Neural progenitor cell (in vitro differentiated cells): ENCODE data around the gene HEPACAM. TPM values are rescaled to one million over a fixed set of nuclear protein-coding genes. Genes with fewer than 3 reads are reported as not detected.

ENCODE experiments used
- DNase-seq: peaks from one replicate; pipeline ENCODE4 v3.0.0-alpha.2; 2016; ENCODE audit warnings: low spot score
- H2AFZ ChIP-seq: fragments of 200-600 bp; sonication (generic); replicated peaks from 2 replicates; pipeline ENCODE4 v1.6.1; 2016; ENCODE audit warnings: antibody characterized with exemption
- H3F3A ChIP-seq: fragments of 200-600 bp; sonication (generic); 2 replicates; pipeline ENCODE4 v1.6.1; 2016; ENCODE audit warnings: antibody characterized with exemption, low read depth
- H3K27ac ChIP-seq: fragments of 200-600 bp; sonication (generic); 2 replicates; pipeline ENCODE4 v1.5.1; 2016; ENCODE audit warnings: mild to moderate bottlenecking
- H3K27me3 ChIP-seq: fragments of 200-600 bp; sonication (generic); 2 replicates; pipeline ENCODE4 v1.6.1; 2016; ENCODE audit warnings: mild to moderate bottlenecking, moderate library complexity
- H3K36me3 ChIP-seq: fragments of 200-600 bp; sonication (generic); 2 replicates; pipeline ENCODE4 v1.5.1; 2016
- H3K4me1 ChIP-seq: fragments of 200-600 bp; sonication (generic); 2 replicates; pipeline ENCODE4 v1.6.1; 2016; ENCODE audit warnings: mixed run types
- H3K4me2 ChIP-seq: fragments of 200-600 bp; sonication (generic); 2 replicates; pipeline ENCODE4 v1.6.1; 2016
- H3K4me3 ChIP-seq: fragments of 200-600 bp; sonication (generic); 2 replicates; pipeline ENCODE4 v1.5.1; 2016
- H3K79me2 ChIP-seq: fragments of 200-600 bp; sonication (generic); 2 replicates; pipeline ENCODE4 v1.6.1; 2016; ENCODE audit warnings: low read depth
- H3K9ac ChIP-seq: fragments of 200-600 bp; sonication (generic); 2 replicates; pipeline ENCODE4 v1.6.1; 2016
- H3K9me3 ChIP-seq: fragments of 200-600 bp; sonication (generic); 2 replicates; pipeline ENCODE4 v1.5.1; 2016; ENCODE audit warnings: low read depth
- H4K20me1 ChIP-seq: fragments of 200-600 bp; sonication (generic); 2 replicates; pipeline ENCODE4 v1.6.1; 2016; ENCODE audit warnings: low read depth
- H3K27ac Mint-ChIP-seq: 3 replicates; pipeline ENCODE4 v1.8.0; 2021; ENCODE audit warnings: mixed read lengths
- H3K27me3 Mint-ChIP-seq: 2 replicates; pipeline ENCODE4 v1.8.0; 2022; ENCODE audit warnings: low read depth, mild to moderate bottlenecking, inconsistent platforms, moderate library complexity, mixed read lengths; ENCODE audit not compliant: insufficient read depth
- H3K36me3 Mint-ChIP-seq: 3 replicates; pipeline ENCODE4 v1.8.0; 2021; ENCODE audit warnings: mixed read lengths
- H3K4me1 Mint-ChIP-seq: 3 replicates; pipeline ENCODE4 v1.8.0; 2021; ENCODE audit warnings: mixed read lengths
- H3K4me3 Mint-ChIP-seq: 3 replicates; pipeline ENCODE4 v1.8.0; 2021; ENCODE audit warnings: mild to moderate bottlenecking, moderate library complexity, mixed read lengths
- H3K9me3 Mint-ChIP-seq: 3 replicates; pipeline ENCODE4 v1.8.0; 2020; ENCODE audit warnings: mixed read lengths
- CTCF ChIP-seq: fragments of 200-600 bp; sonication (generic); IDR thresholded peaks from 2 replicates; pipeline ENCODE4 v1.5.1; 2017; ENCODE audit warnings: antibody characterized with exemption, mild to moderate bottlenecking
- EZH2 ChIP-seq: fragments of 200-600 bp; sonication (generic); IDR thresholded peaks from 2 replicates; pipeline ENCODE4 v1.6.1; 2017; ENCODE audit warnings: antibody characterized with exemption, mild to moderate bottlenecking, moderate library complexity
- EZH2phosphoT487 ChIP-seq: fragments of 200-600 bp; sonication (generic); IDR thresholded peaks from 2 replicates; pipeline ENCODE4 v1.6.1; 2017; ENCODE audit warnings: antibody characterized with exemption
- total RNA-seq: library from RNA; depleted of rRNA; stranded (reverse); fragments of >200 nt; gene quantifications from 2 replicates; pipeline ENCODE4 v1.2.3, GENCODE V29; 2015; ENCODE audit warnings: low replicate concordance

HEPACAM gene
- total RNA-seq, 1 donor from 2014 or later: not detected

GRCh38 chr11:124886978-124887666 lies 48.7 kb downstream of the HEPACAM start:
- H3K27ac Mint-ChIP-seq: no peak overlapping the region
- no peaks in the 10 kb centered on the region for H3K36me3 Mint-ChIP-seq

GRCh38 chr11:124886476-124886875 lies 49.4 kb downstream of the HEPACAM start:
- Histone ChIP-seq H2AFZ (no peak overlapping the region), H3K36me3 (no peaks in the 10 kb centered on the region), H3K27me3 (peaks cover 19% of the 10 kb centered on the region), H3K4me2 (no peak overlapping the region), H3K27ac (no peak overlapping the region), H3K9ac (no peak overlapping the region), H3K4me1 (peaks cover 6% of the 10 kb centered on the region), H3K79me2 (no peaks in the 10 kb centered on the region), H3F3A (no peaks in the 10 kb centered on the region), H3K4me3 (no peak overlapping the region), H4K20me1 (no peaks in the 10 kb centered on the region), H3K9me3 (no peaks in the 10 kb centered on the region)
- Mint-ChIP-seq H3K4me1 (peaks cover 17% of the 10 kb centered on the region), H3K36me3 (no peaks in the 10 kb centered on the region), H3K27me3 (peaks cover 2% of the 10 kb centered on the region), H3K27ac (no peak overlapping the region), H3K4me3 (no peak overlapping the region), H3K9me3 (no peaks in the 10 kb centered on the region)
- no peak for TF ChIP-seq CTCF
- no peak for TF ChIP-seq EZH2
- TF ChIP-seq EZH2phosphoT487: no peak
- DNase-seq: no peak

More at GRCh38 chr11:124886978-124887666, 48.7 kb downstream of the HEPACAM start:
- no peak for TF ChIP-seq EZH2
- Histone ChIP-seq H2AFZ (no peak overlapping the region), H3K27me3 (peaks cover 19% of the 10 kb centered on the region), H3F3A (no peaks in the 10 kb centered on the region), H3K4me1 (peaks cover 6% of the 10 kb centered on the region), H3K36me3 (no peaks in the 10 kb centered on the region), H3K4me3 (no peak overlapping the region), H3K27ac (no peak overlapping the region), H4K20me1 (no peaks in the 10 kb centered on the region), H3K79me2 (no peaks in the 10 kb centered on the region), H3K9me3 (no peaks in the 10 kb centered on the region), H3K4me2 (no peak overlapping the region), H3K9ac (no peak overlapping the region)
- no peak overlapping the region for H3K4me3 Mint-ChIP-seq
- DNase-seq: no peak
- peaks cover 2% of the 10 kb centered on the region for H3K27me3 Mint-ChIP-seq
- H3K4me1 Mint-ChIP-seq: peaks cover 12% of the 10 kb centered on the region
- H3K9me3 Mint-ChIP-seq: no peaks in the 10 kb centered on the region

GRCh38 chr11:124884869-124885479 lies 50.9 kb downstream of the HEPACAM start:
- no peaks in the 10 kb centered on the region for H3K9me3 ChIP-seq
- no peak for TF ChIP-seq EZH2
- TF ChIP-seq CTCF: no peak
- no peak for TF ChIP-seq EZH2phosphoT487
- no peak for DNase-seq
- Mint-ChIP-seq H3K36me3 (peaks cover 1% of the 10 kb centered on the region), H3K9me3 (no peaks in the 10 kb centered on the region), H3K27ac (no peak overlapping the region), H3K4me1 (peaks cover 17% of the 10 kb centered on the region), H3K27me3 (peaks cover 8% of the 10 kb centered on the region), H3K4me3 (no peak overlapping the region)
- no peak overlapping the region for H3K9ac ChIP-seq
- H3K4me1 ChIP-seq: no peaks in the 10 kb centered on the region
- no peak overlapping the region for H3K4me3 ChIP-seq
- no peaks in the 10 kb centered on the region for H3F3A ChIP-seq
- peaks cover 19% of the 10 kb centered on the region for H3K27me3 ChIP-seq
- no peak overlapping the region for H2AFZ ChIP-seq
- H3K4me2 ChIP-seq: no peak overlapping the region
- H3K36me3 ChIP-seq: no peaks in the 10 kb centered on the region
- H3K79me2 ChIP-seq: no peaks in the 10 kb centered on the region
- H3K27ac ChIP-seq: no peak overlapping the region
- no peaks in the 10 kb centered on the region for H4K20me1 ChIP-seq

- H3K9ac ChIP-seq: no peak overlapping the region
- no peak for DNase-seq
- Mint-ChIP-seq H3K27ac (no peak overlapping the region), H3K36me3 (peaks cover 1% of the 10 kb centered on the region), H3K9me3 (no peaks in the 10 kb centered on the region), H3K4me1 (peaks cover 17% of the 10 kb centered on the region), H3K4me3 (no peak overlapping the region), H3K27me3 (peaks cover 8% of the 10 kb centered on the region)
- no peaks in the 10 kb centered on the region for H4K20me1 ChIP-seq
- peaks cover 19% of the 10 kb centered on the region for H3K27me3 ChIP-seq
- no peak overlapping the region for H3K4me2 ChIP-seq
- H3K79me2 ChIP-seq: no peaks in the 10 kb centered on the region
- no peaks in the 10 kb centered on the region for H3F3A ChIP-seq
- no peak overlapping the region for H2AFZ ChIP-seq
- no peaks in the 10 kb centered on the region for H3K9me3 ChIP-seq
- TF ChIP-seq CTCF (no peak), EZH2 (no peak)
- H3K4me1 ChIP-seq: no peaks in the 10 kb centered on the region
- H3K36me3 ChIP-seq: no peaks in the 10 kb centered on the region
- H3K4me3 ChIP-seq: no peak overlapping the region
- no peak overlapping the region for H3K27ac ChIP-seq
These were observed 51.5 kb downstream of the HEPACAM start for GRCh38 chr11:124884340-124884739.
